Natural killer cell (primary cell): ENCODE data around the gene PDXK. TPM values are rescaled to one million over a fixed set of nuclear protein-coding genes. Genes with fewer than 3 reads are reported as not detected.

Experiments used
- ATAC-seq, 3 donors: fragments of 150-1000 bp in 2 of 3; fragments of 200-7000 bp in 1 of 3; cut with Tn5 transposase; 1 replicate in 1 of 3; 2 replicates in 2 of 3; pipeline ENCODE4 v1.10.0; 2021; ENCODE audit warnings: mild to moderate bottlenecking in 2 of 3, moderate library complexity in 2 of 3
- DNase-seq, 2 donors: peaks; one replicate each; pipeline versions ENCODE4 v3.0.0 to v3.0.0-alpha.2; 2013 to 2021; ENCODE audit warnings: mixed read lengths in 1 of 2
- H3K27ac ChIP-seq: one replicate; pipeline ENCODE4 v1.5.1; 2013; ENCODE audit warnings: mild to moderate bottlenecking, low read length
- H3K27me3 ChIP-seq: one replicate; pipeline ENCODE4 v1.6.1; 2013; ENCODE audit warnings: low read length; ENCODE audit not compliant: control insufficient read depth, insufficient read depth
- H3K36me3 ChIP-seq: one replicate; pipeline ENCODE4 v1.6.1; 2013; ENCODE audit warnings: low read length; ENCODE audit not compliant: control insufficient read depth, insufficient read depth
- H3K4me1 ChIP-seq: one replicate; pipeline ENCODE4 v1.6.1; 2013; ENCODE audit warnings: low read length; ENCODE audit not compliant: control insufficient read depth, insufficient read depth
- H3K4me3 ChIP-seq: one replicate; pipeline ENCODE4 v1.5.1; 2013; ENCODE audit warnings: low read length
- H3K9me3 ChIP-seq: one replicate; pipeline ENCODE4 v1.6.1; 2013; ENCODE audit warnings: low read length; ENCODE audit not compliant: control insufficient read depth, insufficient read depth
- H3K27ac Mint-ChIP-seq, 2 donors: one replicate each; pipeline ENCODE4 v1.8.0; 2022; ENCODE audit warnings: mild to moderate bottlenecking in 2 of 2, mixed read lengths in 2 of 2, moderate library complexity in 1 of 2
- H3K27me3 Mint-ChIP-seq, 2 donors: one replicate each; pipeline ENCODE4 v1.8.0; 2022; ENCODE audit warnings: low read depth in 2 of 2, mixed read lengths in 2 of 2
- H3K36me3 Mint-ChIP-seq: one replicate; pipeline ENCODE4 v1.8.0; 2022; ENCODE audit warnings: mixed read lengths
- H3K4me1 Mint-ChIP-seq, 2 donors: one replicate each; pipeline ENCODE4 v1.8.0; 2022; ENCODE audit warnings: mixed read lengths in 2 of 2
- H3K4me3 Mint-ChIP-seq: one replicate; pipeline ENCODE4 v1.8.0; 2022; ENCODE audit warnings: mild to moderate bottlenecking, moderate library complexity, mixed read lengths
- H3K9me3 Mint-ChIP-seq, 2 donors: one replicate each; pipeline ENCODE4 v1.8.0; 2022; ENCODE audit warnings: mixed read lengths in 2 of 2
- CTCF ChIP-seq: fragments of 200-600 bp; IDR thresholded peaks from one replicate; pipeline ENCODE4 v1.8.0; 2022; ENCODE audit warnings: antibody characterized with exemption
- WGBS: methylation state at CpG from one replicate; pipeline ENCODE4 v1.1.7; 2013; ENCODE audit warnings: missing lambda C conversion rate; ENCODE audit not compliant: insufficient coverage; 5-methylcytosine and 5-hydroxymethylcytosine counted together
- intact Hi-C: fragments of 100-400 bp; cut with micrococcal nuclease; formaldehyde crosslinking; loops from one replicate; pipeline ENCODE4 v1.14.2; 2022
- total RNA-seq, 4 donors: library from RNA; stranded (reverse); fragments of 120-200 nt in 1 of 4; gene quantifications; one replicate each; pipeline versions ENCODE4 v1.2.3 to v1.2.4, GENCODE V29; 2013 to 2022

The PDXK gene
- total RNA-seq, 3 donors from 2014 or later (not counting 1 experiment from before 2014, with no cell fraction given): 73.8 to 77.0 (median 74.6) TPM

GRCh38 chr21:43728467-43729390 is 9.8 kb downstream of the PDXK start:
- Histone ChIP-seq H3K4me3 (peak overlapping the region; percentile 51), H3K9me3 (no peaks in the 10 kb centered on the region), H3K36me3 (peaks cover 6% of the 10 kb centered on the region), H3K27me3 (no peaks in the 10 kb centered on the region), H3K4me1 (peaks cover 68% of the 10 kb centered on the region), H3K27ac (peak overlapping the region; percentile 82)
- Mint-ChIP-seq H3K27me3 (no peaks in the 10 kb centered on the region), H3K36me3 (no peaks in the 10 kb centered on the region), H3K4me3 (peak overlapping the region; percentile 87), H3K9me3 (no peaks in the 10 kb centered on the region), H3K27ac (peak overlapping the region; percentile 88 to 93), H3K4me1 (peaks cover 37 to 46% of the 10 kb centered on the region in 2 donors)
- intact Hi-C loops: loop anchor here (1.0 to 5.0 kb wide), 2 partner anchors 9 to 71 kb away; partner anchors contain the start of genes HSF2BP, PDXK and RRP1B
- peak; percentile 86 to 95 (median 89) for ATAC-seq
- DNase-seq: peak; percentile 78 to 91
- WGBS: 8% methylated on average over 59 of the region's 59 CpGs
- TF ChIP-seq CTCF: no peak

GRCh38 chr21:43731476-43731875 is 12.5 kb downstream of the PDXK start:
- ATAC-seq: no peak
- no peak overlapping the region for H3K27ac ChIP-seq
- H3K4me1 ChIP-seq: peaks cover 74% of the 10 kb centered on the region
- no peaks in the 10 kb centered on the region for H3K9me3 ChIP-seq
- Mint-ChIP-seq H3K36me3 (no peaks in the 10 kb centered on the region), H3K27me3 (no peaks in the 10 kb centered on the region), H3K9me3 (no peaks in the 10 kb centered on the region), H3K4me1 (peaks cover 30 to 49% of the 10 kb centered on the region in 2 donors), H3K4me3 (no peak overlapping the region), H3K27ac (peak overlapping the region; percentile 73 to 74)
- H3K4me3 ChIP-seq: no peak overlapping the region
- 92% methylated on average over 6 of the region's 6 CpGs for WGBS
- DNase-seq: no peak
- H3K27me3 ChIP-seq: no peaks in the 10 kb centered on the region
- H3K36me3 ChIP-seq: no peaks in the 10 kb centered on the region
- intact Hi-C loops: no loop called here
- TF ChIP-seq CTCF: no peak

GRCh38 chr21:43731891-43732711 is 13.2 kb downstream of the PDXK start:
- no peak overlapping the region for H3K4me3 Mint-ChIP-seq
- H3K27ac Mint-ChIP-seq: peak overlapping the region; percentile 73 to 74
- 94% methylated on average over 22 of the region's 23 CpGs for WGBS
- intact Hi-C loops: no loop called here
- peaks cover 23 to 43% of the 10 kb centered on the region in 2 donors for H3K4me1 Mint-ChIP-seq
- Histone ChIP-seq H3K9me3 (no peaks in the 10 kb centered on the region), H3K27me3 (no peaks in the 10 kb centered on the region), H3K27ac (peak overlapping the region; percentile 64), H3K4me3 (no peak overlapping the region), H3K4me1 (peaks cover 68% of the 10 kb centered on the region), H3K36me3 (no peaks in the 10 kb centered on the region)
- DNase-seq (no peak), ATAC-seq (no peak)
- no peaks in the 10 kb centered on the region for H3K36me3 Mint-ChIP-seq
- no peaks in the 10 kb centered on the region for H3K27me3 Mint-ChIP-seq
- no peaks in the 10 kb centered on the region for H3K9me3 Mint-ChIP-seq
- no peak for TF ChIP-seq CTCF
